CD4-positive, alpha-beta T cell treated with Interleukin-10 for 1 hour (primary cell): ENCODE data around the gene CFAP69.
A peak's percentile ranks its signal among the peaks of the same experiment; 100 is the strongest.
"Not testable (repeated sequence)": the region's sequence is repeated elsewhere in the genome, so short reads cannot be mapped to it uniquely, and the experiment has no call there.

Experiments
- DNase-seq: peaks from one replicate; pipeline ENCODE4 v3.0.0-alpha.2; 2020

Gene CFAP69

GRCh38 chr7:90276033-90276728, 31.2 kb downstream of the CFAP69 start:
- DNase-seq: no peak

GRCh38 chr7:90288154-90288553, 43.2 kb downstream of the CFAP69 start:
- DNase-seq: no peak

- DNase-seq: no peak
Observed at GRCh38 chr7:90290244-90291113, 45.5 kb downstream of the CFAP69 start.

GRCh38 chr7:90298145-90299038, 53.4 kb downstream of the CFAP69 start:
- DNase-seq: peak; percentile 6

GRCh38 chr7:90303241-90303640, 58.3 kb downstream of the CFAP69 start:
- DNase-seq: no peak

GRCh38 chr7:90309872-90310271, 64.9 kb downstream of the CFAP69 start:
- no peak for DNase-seq

- DNase-seq: no peak
Observed at GRCh38 chr7:90311175-90311574, 66.2 kb downstream of the CFAP69 start.

- peak; percentile 11 for DNase-seq
Observed at GRCh38 chr7:90312745-90313144, 67.8 kb downstream of the CFAP69 start.

GRCh38 chr7:90313907-90314306, 68.9 kb downstream of the CFAP69 start:
- DNase-seq: no peak

- DNase-seq: no peak
Observed at GRCh38 chr7:90320014-90320413, 75.0 kb downstream of the CFAP69 start.

GRCh38 chr7:90320418-90320800, 75.4 kb downstream of the CFAP69 start:
- no peak for DNase-seq

GRCh38 chr7:90320801-90321494, 76.0 kb downstream of the CFAP69 start, which contains the start of gene FAM237B:
Gene FAM237B (minus strand): TSS chr7:90321304. CDS start chr7:90319748, 1,556 bp downstream.
- no peak for DNase-seq

- DNase-seq: no peak
Observed at GRCh38 chr7:90322837-90323236, 77.9 kb downstream of the CFAP69 start.

- DNase-seq: no peak
Observed at GRCh38 chr7:90326500-90326899, 81.5 kb downstream of the CFAP69 start.

- no peak for DNase-seq
Observed at GRCh38 chr7:90334193-90334843, 89.3 kb downstream of the CFAP69 start.

GRCh38 chr7:90334926-90335325, 90.0 kb downstream of the CFAP69 start:
- not testable (repeated sequence) for DNase-seq

- DNase-seq: no peak
Observed at GRCh38 chr7:90337106-90337505, 92.1 kb downstream of the CFAP69 start.

- no peak for DNase-seq
Observed at GRCh38 chr7:90345016-90345415, 100.0 kb downstream of the CFAP69 start.

GRCh38 chr7:90345595-90346335, 100.8 kb downstream of the CFAP69 start:
- peak; percentile 23 for DNase-seq

GRCh38 chr7:90346336-90347125, 101.6 kb downstream of the CFAP69 start, which contains the start of gene GTPBP10:
Gene GTPBP10 (plus strand): TSS chr7:90346716. CDS start chr7:90346742, 26 bp downstream.
- DNase-seq: peak; percentile 95
